Liver (tissue), 3 donors: ENCODE measurements around the gene TMEM40.

ENCODE experiments used
- EGR1 ChIP-seq, 2 donors: IDR thresholded peaks; 2 replicates each; pipeline ENCODE4 v1.6.1; 2016 to 2018; ENCODE audit warnings: antibody characterized with exemption in 2 of 2, low read depth in 2 of 2
- FOXA1 ChIP-seq: IDR thresholded peaks from 2 replicates; pipeline ENCODE4 v1.6.1; 2016; ENCODE audit warnings: antibody characterized with exemption
- HNF4G ChIP-seq: IDR thresholded peaks from 2 replicates; pipeline ENCODE4 v1.6.1; 2016; ENCODE audit warnings: antibody characterized with exemption
- JUND ChIP-seq, 2 donors: IDR thresholded peaks; 2 replicates each; pipeline ENCODE4 v1.6.1; 2016; ENCODE audit warnings: antibody characterized with exemption in 2 of 2
- RXRA ChIP-seq, 2 donors: IDR thresholded peaks; 2 replicates each; pipeline ENCODE4 v1.6.1; 2017 to 2018; ENCODE audit warnings: antibody characterized with exemption in 2 of 2, mild to moderate bottlenecking in 1 of 2
- SP1 ChIP-seq: IDR thresholded peaks from 2 replicates; pipeline ENCODE4 v1.6.1; 2018; ENCODE audit warnings: antibody characterized with exemption, mild to moderate bottlenecking
- TAF1 ChIP-seq: conservative IDR thresholded peaks from 2 replicates; pipeline ENCODE4 v1.6.1; 2016; ENCODE audit warnings: antibody characterized with exemption, mild to moderate bottlenecking
- TF ChIP-seq, protein P1 (sequence below): fragments of 150-350 bp; IDR thresholded peaks from 2 replicates; pipeline ENCODE4 v1.5.1; 2017; ENCODE audit warnings: improper control_type of control experiment, low read depth, low read length; ENCODE audit not compliant: missing input control
- TF ChIP-seq, protein P2 (sequence below): IDR thresholded peaks from 2 replicates; pipeline ENCODE4 v1.6.1; 2016; ENCODE audit warnings: antibody characterized with exemption
- TF ChIP-seq, protein P3 (sequence below): IDR thresholded peaks from 2 replicates; pipeline ENCODE4 v1.6.1; 2016; ENCODE audit warnings: antibody characterized with exemption, mild to moderate bottlenecking
- TF ChIP-seq, protein P4 (sequence below): IDR thresholded peaks from 2 replicates; pipeline ENCODE4 v1.6.1; 2016; ENCODE audit warnings: antibody characterized with exemption
- TF ChIP-seq, protein P5 (sequence below): IDR thresholded peaks from 2 replicates; pipeline ENCODE4 v1.6.1; 2016; ENCODE audit warnings: antibody characterized with exemption
- donor health status: healthy.
- donor health status: healthy.

DNA sequence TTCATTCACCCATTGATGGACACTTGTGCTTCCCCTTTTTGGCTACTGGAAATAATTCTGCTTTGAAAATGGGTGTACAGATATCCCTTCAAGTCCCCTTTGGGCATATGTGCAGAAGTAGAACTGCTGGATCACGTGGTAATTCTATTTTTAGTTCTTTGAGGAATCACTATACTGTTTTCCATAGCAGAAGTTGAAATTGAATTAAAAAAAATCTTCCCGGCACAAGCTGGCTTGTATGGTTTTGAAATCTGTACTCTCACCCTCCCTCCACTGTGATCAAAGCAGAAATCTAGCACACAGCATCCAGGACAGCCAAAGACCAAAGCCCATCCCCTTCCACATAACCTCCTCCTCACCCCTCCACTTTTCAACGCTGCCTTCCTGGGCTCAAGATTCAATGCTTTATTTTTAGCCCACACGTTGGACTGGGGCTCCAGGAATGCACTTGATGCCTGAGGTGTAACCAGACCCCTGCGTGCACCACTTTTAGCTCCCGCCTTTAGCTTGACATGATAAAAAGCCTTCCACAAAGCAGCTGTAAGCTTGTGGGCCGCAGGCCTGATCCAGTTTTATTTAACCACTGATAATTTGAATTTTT, 29.9 kb downstream of the TMEM40 start:
- TF ChIP-seq, protein P1, sequence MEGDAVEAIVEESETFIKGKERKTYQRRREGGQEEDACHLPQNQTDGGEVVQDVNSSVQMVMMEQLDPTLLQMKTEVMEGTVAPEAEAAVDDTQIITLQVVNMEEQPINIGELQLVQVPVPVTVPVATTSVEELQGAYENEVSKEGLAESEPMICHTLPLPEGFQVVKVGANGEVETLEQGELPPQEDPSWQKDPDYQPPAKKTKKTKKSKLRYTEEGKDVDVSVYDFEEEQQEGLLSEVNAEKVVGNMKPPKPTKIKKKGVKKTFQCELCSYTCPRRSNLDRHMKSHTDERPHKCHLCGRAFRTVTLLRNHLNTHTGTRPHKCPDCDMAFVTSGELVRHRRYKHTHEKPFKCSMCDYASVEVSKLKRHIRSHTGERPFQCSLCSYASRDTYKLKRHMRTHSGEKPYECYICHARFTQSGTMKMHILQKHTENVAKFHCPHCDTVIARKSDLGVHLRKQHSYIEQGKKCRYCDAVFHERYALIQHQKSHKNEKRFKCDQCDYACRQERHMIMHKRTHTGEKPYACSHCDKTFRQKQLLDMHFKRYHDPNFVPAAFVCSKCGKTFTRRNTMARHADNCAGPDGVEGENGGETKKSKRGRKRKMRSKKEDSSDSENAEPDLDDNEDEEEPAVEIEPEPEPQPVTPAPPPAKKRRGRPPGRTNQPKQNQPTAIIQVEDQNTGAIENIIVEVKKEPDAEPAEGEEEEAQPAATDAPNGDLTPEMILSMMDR: no peak
- TF ChIP-seq, protein P2, sequence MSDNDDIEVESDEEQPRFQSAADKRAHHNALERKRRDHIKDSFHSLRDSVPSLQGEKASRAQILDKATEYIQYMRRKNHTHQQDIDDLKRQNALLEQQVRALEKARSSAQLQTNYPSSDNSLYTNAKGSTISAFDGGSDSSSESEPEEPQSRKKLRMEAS: no peak
- TF ChIP-seq FOXA1: no peak
- no peak for TF ChIP-seq EGR1 (IDR thresholded peaks at IDR 0.05; ENCODE audit: low read depth in 2 of 2)
- no peak for TF ChIP-seq JUND (IDR thresholded peaks at IDR 0.05)
- TF ChIP-seq, protein P3, sequence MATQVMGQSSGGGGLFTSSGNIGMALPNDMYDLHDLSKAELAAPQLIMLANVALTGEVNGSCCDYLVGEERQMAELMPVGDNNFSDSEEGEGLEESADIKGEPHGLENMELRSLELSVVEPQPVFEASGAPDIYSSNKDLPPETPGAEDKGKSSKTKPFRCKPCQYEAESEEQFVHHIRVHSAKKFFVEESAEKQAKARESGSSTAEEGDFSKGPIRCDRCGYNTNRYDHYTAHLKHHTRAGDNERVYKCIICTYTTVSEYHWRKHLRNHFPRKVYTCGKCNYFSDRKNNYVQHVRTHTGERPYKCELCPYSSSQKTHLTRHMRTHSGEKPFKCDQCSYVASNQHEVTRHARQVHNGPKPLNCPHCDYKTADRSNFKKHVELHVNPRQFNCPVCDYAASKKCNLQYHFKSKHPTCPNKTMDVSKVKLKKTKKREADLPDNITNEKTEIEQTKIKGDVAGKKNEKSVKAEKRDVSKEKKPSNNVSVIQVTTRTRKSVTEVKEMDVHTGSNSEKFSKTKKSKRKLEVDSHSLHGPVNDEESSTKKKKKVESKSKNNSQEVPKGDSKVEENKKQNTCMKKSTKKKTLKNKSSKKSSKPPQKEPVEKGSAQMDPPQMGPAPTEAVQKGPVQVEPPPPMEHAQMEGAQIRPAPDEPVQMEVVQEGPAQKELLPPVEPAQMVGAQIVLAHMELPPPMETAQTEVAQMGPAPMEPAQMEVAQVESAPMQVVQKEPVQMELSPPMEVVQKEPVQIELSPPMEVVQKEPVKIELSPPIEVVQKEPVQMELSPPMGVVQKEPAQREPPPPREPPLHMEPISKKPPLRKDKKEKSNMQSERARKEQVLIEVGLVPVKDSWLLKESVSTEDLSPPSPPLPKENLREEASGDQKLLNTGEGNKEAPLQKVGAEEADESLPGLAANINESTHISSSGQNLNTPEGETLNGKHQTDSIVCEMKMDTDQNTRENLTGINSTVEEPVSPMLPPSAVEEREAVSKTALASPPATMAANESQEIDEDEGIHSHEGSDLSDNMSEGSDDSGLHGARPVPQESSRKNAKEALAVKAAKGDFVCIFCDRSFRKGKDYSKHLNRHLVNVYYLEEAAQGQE: no peak
- TF ChIP-seq RXRA (IDR thresholded peaks at IDR 0.05): no peak
- TF ChIP-seq, protein P4, sequence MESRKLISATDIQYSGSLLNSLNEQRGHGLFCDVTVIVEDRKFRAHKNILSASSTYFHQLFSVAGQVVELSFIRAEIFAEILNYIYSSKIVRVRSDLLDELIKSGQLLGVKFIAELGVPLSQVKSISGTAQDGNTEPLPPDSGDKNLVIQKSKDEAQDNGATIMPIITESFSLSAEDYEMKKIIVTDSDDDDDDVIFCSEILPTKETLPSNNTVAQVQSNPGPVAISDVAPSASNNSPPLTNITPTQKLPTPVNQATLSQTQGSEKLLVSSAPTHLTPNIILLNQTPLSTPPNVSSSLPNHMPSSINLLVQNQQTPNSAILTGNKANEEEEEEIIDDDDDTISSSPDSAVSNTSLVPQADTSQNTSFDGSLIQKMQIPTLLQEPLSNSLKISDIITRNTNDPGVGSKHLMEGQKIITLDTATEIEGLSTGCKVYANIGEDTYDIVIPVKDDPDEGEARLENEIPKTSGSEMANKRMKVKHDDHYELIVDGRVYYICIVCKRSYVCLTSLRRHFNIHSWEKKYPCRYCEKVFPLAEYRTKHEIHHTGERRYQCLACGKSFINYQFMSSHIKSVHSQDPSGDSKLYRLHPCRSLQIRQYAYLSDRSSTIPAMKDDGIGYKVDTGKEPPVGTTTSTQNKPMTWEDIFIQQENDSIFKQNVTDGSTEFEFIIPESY: no peak
- TF ChIP-seq TAF1: no peak
- no peak for TF ChIP-seq HNF4G
- TF ChIP-seq, protein P5, sequence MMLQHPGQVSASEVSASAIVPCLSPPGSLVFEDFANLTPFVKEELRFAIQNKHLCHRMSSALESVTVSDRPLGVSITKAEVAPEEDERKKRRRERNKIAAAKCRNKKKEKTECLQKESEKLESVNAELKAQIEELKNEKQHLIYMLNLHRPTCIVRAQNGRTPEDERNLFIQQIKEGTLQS: no peak
- no peak for TF ChIP-seq SP1
